HFFc6 (cell line): ENCODE measurements around the gene GATAD2A. TPM values are rescaled to one million over a fixed set of nuclear protein-coding genes. Genes with fewer than 3 reads are reported as not detected.

Experiments used
- DNase-seq: peaks from one replicate; pipeline ENCODE4 v3.0.0-alpha.2; 2018
- H3K27ac Mint-ChIP-seq: 2 replicates; pipeline ENCODE4 v1.8.0; 2020; ENCODE audit warnings: mild to moderate bottlenecking, mixed read lengths
- H3K27me3 Mint-ChIP-seq: 2 replicates; pipeline ENCODE4 v1.8.0; 2021; ENCODE audit warnings: mild to moderate bottlenecking, moderate library complexity, mixed read lengths; ENCODE audit not compliant: insufficient read depth
- H3K36me3 Mint-ChIP-seq: 2 replicates; pipeline ENCODE4 v1.8.0; 2021; ENCODE audit warnings: low read depth, mixed read lengths
- H3K4me1 Mint-ChIP-seq: 2 replicates; pipeline ENCODE4 v1.8.0; 2020; ENCODE audit warnings: low read depth, mixed read lengths
- H3K4me3 Mint-ChIP-seq: 2 replicates; pipeline ENCODE4 v1.8.0; 2020; ENCODE audit warnings: mild to moderate bottlenecking, moderate library complexity, mixed read lengths
- H3K9me3 Mint-ChIP-seq: 2 replicates; pipeline ENCODE4 v1.8.0; 2020; ENCODE audit warnings: mild to moderate bottlenecking, mixed read lengths
- microRNA-seq: library from miRNA; unstranded; fragments of <30 nt; microRNA quantifications from one replicate; pipeline ENCODE4, GENCODE V29; 2019
- total RNA-seq, 6 experiments: library from RNA; stranded (reverse); fragmentation: NEBNext Ultra II Directional; extraction: Animal tissue kit (Norgen Biotek cat#: 25700); gene quantifications; 2 replicates in 1 of 6; 3 replicates in 5 of 6; pipeline ENCODE4 v1.2.3, GENCODE V29; 2021
- TF ChIP-seq, protein P1 (sequence below): fragments of 200-600 bp; sonication (generic); IDR thresholded peaks from 2 replicates; pipeline ENCODE4 v1.5.0; 2021; ENCODE audit warnings: antibody characterized with exemption, mild to moderate bottlenecking

Gene GATAD2A
- total RNA-seq, 6 experiments from 2014 or later: 107 to 123 (median 112) TPM

GRCh38 chr19:19553670-19554069, 148.2 kb downstream of the GATAD2A start:
- Mint-ChIP-seq H3K36me3 (no peaks in the 10 kb centered on the region), H3K4me3 (no peak overlapping the region), H3K27me3 (peaks cover 11% of the 10 kb centered on the region), H3K9me3 (no peaks in the 10 kb centered on the region), H3K4me1 (peaks cover 5% of the 10 kb centered on the region), H3K27ac (no peak overlapping the region)
- no peak for DNase-seq
- TF ChIP-seq, protein P1, sequence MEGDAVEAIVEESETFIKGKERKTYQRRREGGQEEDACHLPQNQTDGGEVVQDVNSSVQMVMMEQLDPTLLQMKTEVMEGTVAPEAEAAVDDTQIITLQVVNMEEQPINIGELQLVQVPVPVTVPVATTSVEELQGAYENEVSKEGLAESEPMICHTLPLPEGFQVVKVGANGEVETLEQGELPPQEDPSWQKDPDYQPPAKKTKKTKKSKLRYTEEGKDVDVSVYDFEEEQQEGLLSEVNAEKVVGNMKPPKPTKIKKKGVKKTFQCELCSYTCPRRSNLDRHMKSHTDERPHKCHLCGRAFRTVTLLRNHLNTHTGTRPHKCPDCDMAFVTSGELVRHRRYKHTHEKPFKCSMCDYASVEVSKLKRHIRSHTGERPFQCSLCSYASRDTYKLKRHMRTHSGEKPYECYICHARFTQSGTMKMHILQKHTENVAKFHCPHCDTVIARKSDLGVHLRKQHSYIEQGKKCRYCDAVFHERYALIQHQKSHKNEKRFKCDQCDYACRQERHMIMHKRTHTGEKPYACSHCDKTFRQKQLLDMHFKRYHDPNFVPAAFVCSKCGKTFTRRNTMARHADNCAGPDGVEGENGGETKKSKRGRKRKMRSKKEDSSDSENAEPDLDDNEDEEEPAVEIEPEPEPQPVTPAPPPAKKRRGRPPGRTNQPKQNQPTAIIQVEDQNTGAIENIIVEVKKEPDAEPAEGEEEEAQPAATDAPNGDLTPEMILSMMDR: no peak

DNA sequence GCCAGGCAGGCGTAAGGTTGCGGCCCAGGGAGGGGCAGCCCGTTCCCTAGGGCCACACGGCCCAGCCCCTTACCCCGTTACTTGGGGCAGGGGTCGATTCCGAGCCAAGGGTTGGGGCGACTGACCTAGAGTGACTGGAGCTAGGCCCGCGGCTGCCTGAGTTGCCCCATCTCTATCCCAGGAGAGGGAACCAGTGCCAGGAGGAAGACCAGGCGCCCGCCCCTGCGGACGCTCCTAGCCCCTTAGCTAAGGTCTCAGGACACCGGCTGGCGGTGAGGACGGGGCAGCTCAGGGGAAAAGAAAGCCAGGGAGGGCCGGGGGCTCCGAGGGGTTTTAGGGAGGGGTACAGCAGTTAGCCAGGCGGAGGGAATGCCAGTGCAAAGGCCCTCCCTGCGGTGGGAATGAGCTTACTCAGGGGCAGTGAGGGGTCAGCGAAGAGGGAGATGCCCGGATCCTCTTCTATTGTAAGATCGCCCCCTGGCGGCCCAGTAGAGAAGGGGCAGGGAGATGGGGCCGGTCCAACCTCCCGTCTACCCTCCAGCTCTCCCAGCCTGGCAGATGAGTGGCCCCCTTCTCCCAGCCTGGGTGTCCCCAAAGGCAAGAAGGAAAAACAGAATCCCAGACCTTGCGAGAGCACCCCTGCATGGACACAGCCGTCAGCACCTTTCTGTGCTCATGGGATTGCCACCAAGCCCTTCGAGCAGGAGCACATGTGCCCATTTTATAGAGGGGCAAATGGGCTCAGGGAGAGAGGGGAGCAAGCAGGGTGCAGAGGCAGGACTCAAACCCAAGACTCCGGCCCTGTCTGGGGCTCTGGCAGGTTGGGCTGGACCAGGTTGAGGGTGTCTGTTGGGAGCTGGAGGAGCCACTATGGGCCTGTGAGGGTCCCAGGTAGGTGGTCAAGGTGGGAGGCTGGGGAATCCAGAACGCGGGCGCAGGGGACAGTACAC, 148.9 kb downstream of the GATAD2A start:
- Mint-ChIP-seq H3K36me3 (no peaks in the 10 kb centered on the region), H3K9me3 (no peaks in the 10 kb centered on the region), H3K27ac (no peak overlapping the region), H3K4me1 (peaks cover 5% of the 10 kb centered on the region), H3K27me3 (peaks cover 11% of the 10 kb centered on the region), H3K4me3 (no peak overlapping the region)
- DNase-seq: no peak
- TF ChIP-seq, protein P1: peak; percentile 91

- peaks cover 8% of the 10 kb centered on the region for H3K27me3 Mint-ChIP-seq
- H3K9me3 Mint-ChIP-seq: no peaks in the 10 kb centered on the region
- no peak for DNase-seq
- H3K36me3 Mint-ChIP-seq: no peaks in the 10 kb centered on the region
- H3K4me1 Mint-ChIP-seq: no peaks in the 10 kb centered on the region
- no peak overlapping the region for H3K27ac Mint-ChIP-seq
- TF ChIP-seq, protein P1: no peak
- H3K4me3 Mint-ChIP-seq: no peak overlapping the region
Observed at GRCh38 chr19:19558055-19558454, 152.6 kb downstream of the GATAD2A start.

Small RNA genes within 50 kb of the gene (microRNA-seq; reads per million reads assigned to microRNA genes)
- not detected for gene MIR640

Other genes starting within 250 kb of the GATAD2A start
- gene MEF2B, start 235.4 kb upstream of the GATAD2A start, total RNA-seq: 1 to 10 TPM in 3 of 6 experiments, under 1 TPM in 3; 0.20 to 1.9 (median 0.82) TPM
- gene BORCS8, start 213.5 kb upstream of the GATAD2A start, total RNA-seq: 10 to 100 TPM; 33.9 to 43.2 (median 38.6) TPM
- gene RFXANK, start 213.4 kb upstream of the GATAD2A start, total RNA-seq: 10 to 100 TPM; 63.7 to 84.6 (median 75.7) TPM
- 10 to 100 TPM in 1 of 6 experiments, 1 to 10 TPM in 5; 6.5 to 12.8 (median 9.3) TPM for gene NR2C2AP, start 202.3 kb upstream of the GATAD2A start, total RNA-seq
- not detected for gene NCAN, start 193.7 kb upstream of the GATAD2A start, total RNA-seq
- under 1 TPM in 3 of 6 experiments, not detected in 3; 0.23 to 0.45 (median 0.28) TPM for gene TM6SF2, start 132.4 kb upstream of the GATAD2A start, total RNA-seq
- gene SUGP1, start 85.2 kb upstream of the GATAD2A start, total RNA-seq: 10 to 100 TPM; 37.7 to 47.0 (median 44.4) TPM
- 10 to 100 TPM; 24.8 to 33.0 (median 29.4) TPM for gene MAU2, start 84.8 kb upstream of the GATAD2A start, total RNA-seq
- 1 to 10 TPM in 2 of 6 experiments, under 1 TPM in 4; 0.61 to 1.3 (median 0.92) TPM for gene TSSK6, start 109.9 kb downstream of the GATAD2A start, total RNA-seq
- gene NDUFA13, start 110.5 kb downstream of the GATAD2A start, total RNA-seq: 100 to 1,000 TPM; 266 to 393 (median 323) TPM
- gene YJEFN3, start 123.2 kb downstream of the GATAD2A start, total RNA-seq: 1 to 10 TPM; 1.4 to 2.5 (median 2.0) TPM
- gene CILP2, start 132.6 kb downstream of the GATAD2A start, total RNA-seq: under 1 TPM; 0.09 to 0.28 (median 0.15) TPM
- under 1 TPM in 5 of 6 experiments, not detected in 1; 0.23 to 0.40 (median 0.30) TPM for gene PBX4, start 213.0 kb downstream of the GATAD2A start, total RNA-seq
- gene LPAR2, start 222.5 kb downstream of the GATAD2A start, total RNA-seq: 1 to 10 TPM; 2.6 to 4.2 (median 3.2) TPM
- 10 to 100 TPM; 11.5 to 16.7 (median 13.9) TPM for gene GMIP, start 238.0 kb downstream of the GATAD2A start, total RNA-seq